GM12878 (cell line): Measurements from ENCODE around the gene TMEM182. TPM values are rescaled to one million over a fixed set of nuclear protein-coding genes. Genes with fewer than 3 reads are reported as not detected.

Source experiments
- ATAC-seq: fragments of 200-7000 bp; cut with Tn5 transposase; 3 replicates; pipeline ENCODE4 v1.9.1; 2020; ENCODE audit warnings: mild to moderate bottlenecking, moderate library complexity
- BruUV-seq: library from RNA; stranded (reverse); fragments of 400-500 nt; replicated peaks from 2 replicates; lab custom pipeline; 2021; lab: Mats Ljungman, UMichigan
- CTCF ChIA-PET: fragments of 300-600 bp; sonication (Branson Sonifier 250); formaldehyde crosslinking; extraction: SDS; loops from one replicate; lab custom pipeline; 2021; ENCODE audit warnings: inconsistent platforms; lab: Yijun Ruan, JAX
- POLR2A ChIA-PET: fragments of 350-600 bp; formaldehyde crosslinking; extraction: SDS; loops from one replicate; lab custom pipeline; 2021; ENCODE audit warnings: inconsistent platforms; lab: Charles Lee
- RAD21 ChIA-PET: fragments of 300-600 bp; sonication (Branson Sonifier 250); formaldehyde crosslinking; loops from one replicate; lab custom pipeline; 2023; ENCODE audit warnings: antibody characterized with exemption; ENCODE audit not compliant: unreplicated experiment; lab: Charles Lee
- SMC1A ChIA-PET: fragments of 300-600 bp; sonication (Branson Sonifier 250); formaldehyde crosslinking; loops from one replicate; lab custom pipeline; 2023; ENCODE audit not compliant: unreplicated experiment, uncharacterized antibody; lab: Charles Lee
- DNase-seq: peaks from one replicate; pipeline ENCODE4 v3.0.0-alpha.2; 2011; ENCODE audit warnings: low read depth, low spot score
- FAIRE-seq: peaks from 3 replicates; lab custom pipeline; 2011; peaks lifted over from hg19 to GRCh38; lab: Jason Lieb, UNC
- H2AFZ ChIP-seq: 2 replicates; pipeline ENCODE4 v1.6.0; 2011; ENCODE audit warnings: low read depth, low read length, control low read depth; ENCODE audit not compliant: control insufficient read depth
- H3K27ac ChIP-seq: 2 replicates; pipeline ENCODE4 v1.5.1; 2011; ENCODE audit warnings: control low read depth; ENCODE audit not compliant: control insufficient read depth, insufficient read depth
- H3K27me3 ChIP-seq, 2 experiments: replicated peaks in 1 of 2; 2 replicates each; pipeline versions ENCODE4 v1.6.0 to v1.6.1; 2011; ENCODE audit warnings: low read length in 1 of 2; ENCODE audit not compliant: control insufficient read depth in 2 of 2, insufficient read depth in 2 of 2
- H3K36me3 ChIP-seq, 2 experiments: 2 replicates each; pipeline ENCODE4 v1.5.1; 2011; ENCODE audit warnings: low read length in 1 of 2; ENCODE audit not compliant: control insufficient read depth in 2 of 2, insufficient read depth in 2 of 2
- H3K4me1 ChIP-seq: 2 replicates; pipeline ENCODE4 v1.6.1; 2011; ENCODE audit warnings: mild to moderate bottlenecking, low read length, moderate library complexity, mixed read lengths; ENCODE audit not compliant: control insufficient read depth, insufficient read depth
- H3K4me2 ChIP-seq: 2 replicates; pipeline ENCODE4 v1.6.0; 2011; ENCODE audit warnings: control low read depth; ENCODE audit not compliant: control insufficient read depth, insufficient read depth
- H3K4me3 ChIP-seq: fragments of 200-600 bp; sonication (generic); 2 replicates; pipeline ENCODE4 v1.5.1; 2016
- H3K79me2 ChIP-seq: 2 replicates; pipeline ENCODE4 v1.6.0; 2011; ENCODE audit warnings: low read length; ENCODE audit not compliant: control insufficient read depth, insufficient read depth
- H3K9ac ChIP-seq: 2 replicates; pipeline ENCODE4 v1.8.0; 2011; ENCODE audit warnings: low read length, control low read depth, mixed read lengths; ENCODE audit not compliant: control insufficient read depth, insufficient read depth
- H3K9me3 ChIP-seq: replicated peaks from 3 replicates; pipeline ENCODE4 v1.5.1; 2011; ENCODE audit warnings: mild to moderate bottlenecking, low read length; ENCODE audit not compliant: control insufficient read depth, insufficient read depth
- H4K20me1 ChIP-seq: 2 replicates; pipeline ENCODE4 v1.6.0; 2011; ENCODE audit not compliant: control insufficient read depth, insufficient read depth
- CEBPB ChIP-seq, 2 experiments: fragments of 150-350 bp in 1 of 2; IDR thresholded peaks; 2 replicates each; pipeline ENCODE4 v1.6.1; 2012 to 2014; ENCODE audit warnings: low read depth in 2 of 2, low read length in 2 of 2, borderline replicate concordance in 1 of 2, inconsistent platforms in 1 of 2
- CHD2 ChIP-seq: IDR thresholded peaks from 2 replicates; pipeline ENCODE4 v1.6.1; 2011; ENCODE audit warnings: low read depth, low read length, improper control_type of control experiment, borderline replicate concordance
- EED ChIP-seq: sonication (generic); IDR thresholded peaks from 2 replicates; pipeline ENCODE4 v1.6.1; 2016; ENCODE audit warnings: antibody characterized with exemption, low read depth
- FOS ChIP-seq: IDR thresholded peaks from 3 replicates; pipeline ENCODE4 v1.6.1; 2011; ENCODE audit warnings: borderline replicate concordance; ENCODE audit not compliant: insufficient read length; ENCODE audit errors: extremely low read depth
- HDGF ChIP-seq: fragments of 450-650 bp; IDR thresholded peaks from 2 replicates; pipeline ENCODE4 v1.6.1; 2016; ENCODE audit warnings: antibody characterized with exemption
- NKRF ChIP-seq: fragments of 450-650 bp; conservative IDR thresholded peaks from 2 replicates; pipeline ENCODE4 v1.6.1; 2017; ENCODE audit warnings: mild to moderate bottlenecking, moderate library complexity
- NRF1 ChIP-seq: conservative IDR thresholded peaks from 2 replicates; pipeline ENCODE4 v1.6.1; 2011; ENCODE audit warnings: mild to moderate bottlenecking, low read depth, low read length, improper control_type of control experiment
- POLR2AphosphoS2 ChIP-seq: IDR thresholded peaks from 2 replicates; pipeline ENCODE4 v1.6.1; 2011; ENCODE audit warnings: low read depth, mild to moderate bottlenecking, low read length, improper control_type of control experiment, moderate library complexity
- RAD21 ChIP-seq: IDR thresholded peaks from 2 replicates; pipeline ENCODE4 v1.6.1; 2011; ENCODE audit warnings: mild to moderate bottlenecking, low read depth, low read length, moderate library complexity; ENCODE audit not compliant: insufficient read depth
- RUNX3 ChIP-seq: IDR thresholded peaks from 2 replicates; pipeline ENCODE4 v1.6.1; 2012; ENCODE audit warnings: low read length, inconsistent platforms
- YY1 ChIP-seq: IDR thresholded peaks from 2 replicates; pipeline ENCODE4 v1.6.1; 2011; ENCODE audit warnings: low read depth, mild to moderate bottlenecking, low read length
- WGBS: methylation state at CpG from one replicate; pipeline ENCODE4 v1.1.6; 2016; ENCODE audit warnings: low lambda C conversion rate; ENCODE audit not compliant: insufficient replicate concordance, insufficient coverage; ENCODE audit errors: missing lambda C conversion rate; 5-methylcytosine and 5-hydroxymethylcytosine counted together
- in situ Hi-C: fragments of 300-500 bp; cut with MboI; formaldehyde crosslinking; loops from 9 replicates; pipeline ENCODE4 v1.14.3; 2018; ENCODE audit warnings: mixed read lengths
- intact Hi-C: fragments of 100-400 bp; cut with micrococcal nuclease; formaldehyde crosslinking; loops from one replicate; pipeline ENCODE4 v1.14.2; 2022; ENCODE audit not compliant: unreplicated experiment
- polyA plus RNA-seq, 11 experiments: library from polyadenylated mRNA; depleted of rRNA in 4 of 11; unstranded in 6 of 11; stranded (reverse) in 5 of 11; fragments of >200 nt; fragmentation: Nextera tagmentation in 4 of 11; fragmentation: Illumina TruSeq in 1 of 11; extraction: Ambion mirVana in 4 of 11; extraction: Trizol in 1 of 11; gene quantifications; 1 replicate in 1 of 11; 2 replicates in 10 of 11; pipeline versions ENCODE4 v1.2.1 to v1.2.3, GENCODE V29; 2011 to 2016; ENCODE audit warnings: inconsistent platforms in 2 of 11, missing spikeins in 2 of 11, low read depth in 1 of 11
- total RNA-seq, 4 experiments: library from RNA; depleted of rRNA in 3 of 4; stranded (reverse); fragments of >200 nt in 3 of 4; fragmentation: Illumina TruSeq in 1 of 4; extraction: Trizol in 1 of 4; gene quantifications; 2 replicates each; pipeline versions ENCODE4 v1.2.1 to v1.2.3, GENCODE V29; 2013 to 2021
- TF ChIP-seq, protein P1 (sequence below): fragments of 450-650 bp; IDR thresholded peaks from 2 replicates; pipeline ENCODE4 v1.6.1; 2016; ENCODE audit warnings: mild to moderate bottlenecking, moderate library complexity, borderline replicate concordance

Gene TMEM182
- total and polyA plus RNA-seq, 10 of the 15 experiments (the other 5 are each of a cell fraction or from before 2014, with no cell fraction given), result 1.8 to 5.4 (median 3.1) TPM

DNA sequence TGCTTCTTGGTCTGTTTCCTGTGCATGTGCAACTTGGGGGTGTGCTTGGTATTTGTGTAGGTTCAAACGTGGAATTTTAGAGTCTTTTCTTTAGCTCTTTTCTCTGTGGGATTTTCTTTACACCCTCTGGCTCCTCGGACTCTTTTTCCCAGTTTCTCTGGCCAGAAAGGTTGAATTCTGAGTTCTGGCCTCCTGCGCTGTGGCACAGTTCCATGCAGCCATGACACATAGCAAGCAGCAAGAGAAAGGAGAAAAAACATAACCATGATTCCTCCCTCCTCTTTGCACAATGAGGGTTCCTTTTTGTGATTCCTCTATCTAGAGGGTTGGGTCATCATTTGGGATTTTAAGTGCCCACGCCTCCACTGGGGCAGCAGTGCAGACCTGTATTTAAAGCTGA, 33.8 kb downstream of the TMEM182 start (continued):
- no peak for TF ChIP-seq NRF1
- no peak for TF ChIP-seq CHD2
- TF ChIP-seq NKRF, result no peak

- no peak overlapping the region for H2AFZ ChIP-seq
- in situ Hi-C loops (no loop called here), intact Hi-C loops (no loop called here)
- H3K4me3 ChIP-seq, result no peak overlapping the region
- ATAC-seq (no peak), DNase-seq (no peak), FAIRE-seq (no peak)
- ChIA-PET CTCF (interaction anchor here (2.1 to 2.7 kb wide), 2 partner anchors 11 to 42 kb away, joined by 11 to 14 read pairs; no protein-coding TSS in a partner anchor), RAD21 (no interaction called here), SMC1A (no interaction called here), POLR2A (no interaction called here)
- 100% methylated on average over 2 of the region's 2 CpGs for WGBS
- H4K20me1 ChIP-seq, result no peaks in the 10 kb centered on the region
- no peak overlapping the region for H3K9ac ChIP-seq
- H3K4me1 ChIP-seq, result no peaks in the 10 kb centered on the region
- TF ChIP-seq CEBPB (IDR thresholded peaks at IDR 0.05; ENCODE audit: borderline replicate concordance in 1 of 2, low read depth in 2 of 2, low read length in 2 of 2), result no peak
- no peak for TF ChIP-seq POLR2AphosphoS2
- TF ChIP-seq EED, result no peak
- TF ChIP-seq, protein P1, sequence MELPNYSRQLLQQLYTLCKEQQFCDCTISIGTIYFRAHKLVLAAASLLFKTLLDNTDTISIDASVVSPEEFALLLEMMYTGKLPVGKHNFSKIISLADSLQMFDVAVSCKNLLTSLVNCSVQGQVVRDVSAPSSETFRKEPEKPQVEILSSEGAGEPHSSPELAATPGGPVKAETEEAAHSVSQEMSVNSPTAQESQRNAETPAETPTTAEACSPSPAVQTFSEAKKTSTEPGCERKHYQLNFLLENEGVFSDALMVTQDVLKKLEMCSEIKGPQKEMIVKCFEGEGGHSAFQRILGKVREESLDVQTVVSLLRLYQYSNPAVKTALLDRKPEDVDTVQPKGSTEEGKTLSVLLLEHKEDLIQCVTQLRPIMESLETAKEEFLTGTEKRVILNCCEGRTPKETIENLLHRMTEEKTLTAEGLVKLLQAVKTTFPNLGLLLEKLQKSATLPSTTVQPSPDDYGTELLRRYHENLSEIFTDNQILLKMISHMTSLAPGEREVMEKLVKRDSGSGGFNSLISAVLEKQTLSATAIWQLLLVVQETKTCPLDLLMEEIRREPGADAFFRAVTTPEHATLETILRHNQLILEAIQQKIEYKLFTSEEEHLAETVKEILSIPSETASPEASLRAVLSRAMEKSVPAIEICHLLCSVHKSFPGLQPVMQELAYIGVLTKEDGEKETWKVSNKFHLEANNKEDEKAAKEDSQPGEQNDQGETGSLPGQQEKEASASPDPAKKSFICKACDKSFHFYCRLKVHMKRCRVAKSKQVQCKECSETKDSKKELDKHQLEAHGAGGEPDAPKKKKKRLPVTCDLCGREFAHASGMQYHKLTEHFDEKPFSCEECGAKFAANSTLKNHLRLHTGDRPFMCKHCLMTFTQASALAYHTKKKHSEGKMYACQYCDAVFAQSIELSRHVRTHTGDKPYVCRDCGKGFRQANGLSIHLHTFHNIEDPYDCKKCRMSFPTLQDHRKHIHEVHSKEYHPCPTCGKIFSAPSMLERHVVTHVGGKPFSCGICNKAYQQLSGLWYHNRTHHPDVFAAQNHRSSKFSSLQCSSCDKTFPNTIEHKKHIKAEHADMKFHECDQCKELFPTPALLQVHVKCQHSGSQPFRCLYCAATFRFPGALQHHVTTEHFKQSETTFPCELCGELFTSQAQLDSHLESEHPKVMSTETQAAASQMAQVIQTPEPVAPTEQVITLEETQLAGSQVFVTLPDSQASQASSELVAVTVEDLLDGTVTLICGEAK, result no peak
- no peak for TF ChIP-seq RAD21
- TF ChIP-seq HDGF, result no peak
- TF ChIP-seq RUNX3, result no peak
- TF ChIP-seq YY1, result no peak
- TF ChIP-seq FOS, result no peak
- no peak overlapping the region for H3K4me2 ChIP-seq
- no peak overlapping the region for H3K27ac ChIP-seq
- H3K79me2 ChIP-seq, result no peaks in the 10 kb centered on the region
- H3K9me3 ChIP-seq, result peaks cover 4% of the 10 kb centered on the region
- H3K27me3 ChIP-seq, result no peaks in the 10 kb centered on the region
- no peaks in the 10 kb centered on the region for H3K36me3 ChIP-seq
- no TSS peak for BruUV-seq
Observed at GRCh38 chr2:102796337-102796736, 34.5 kb downstream of the TMEM182 start.
